ENCODE data around the gene ANKLE1. TPM values are rescaled to one million over a fixed set of nuclear protein-coding genes. Genes with fewer than 3 reads are reported as not detected.

Gene ANKLE1
- total RNA-seq, 1 donor from 2014 or later = 0.17 TPM

DNA sequence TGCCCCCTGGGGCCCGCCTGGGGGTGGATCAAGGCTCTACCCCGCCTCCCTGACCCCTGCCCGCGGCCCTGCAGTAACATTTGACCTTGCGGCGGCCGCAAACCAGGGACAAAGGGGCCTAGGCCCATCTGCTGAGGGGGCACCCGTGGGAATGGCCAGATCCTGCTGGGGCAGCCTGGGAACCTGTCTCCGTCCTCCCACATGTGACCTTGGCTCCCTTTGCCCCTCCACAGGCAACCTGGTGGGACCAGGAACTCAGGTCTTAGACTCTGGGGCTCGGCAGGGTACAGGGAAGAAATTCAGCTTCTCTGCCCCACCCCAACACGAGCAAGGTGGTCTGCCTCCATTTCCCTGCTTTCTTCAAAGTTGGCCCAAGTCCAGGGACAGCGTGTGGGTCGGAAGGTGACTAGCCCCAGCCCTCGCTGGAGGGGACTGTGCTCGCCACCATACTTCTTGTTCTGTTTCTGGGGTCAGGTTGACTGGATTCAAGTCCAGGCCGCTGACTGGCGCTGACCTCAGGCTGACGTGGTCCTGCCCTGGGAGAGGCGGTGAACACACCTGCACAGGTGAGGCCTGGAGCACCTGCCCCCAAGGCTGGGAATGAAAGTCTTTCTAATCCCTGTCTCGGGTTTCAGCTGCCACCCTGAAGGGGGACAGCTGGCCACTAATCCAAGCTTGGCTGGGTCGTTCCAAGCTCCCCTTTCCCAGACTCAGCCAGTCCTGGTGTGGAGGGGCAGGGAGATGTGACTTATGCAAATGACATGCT, 33.5 kb upstream of the ANKLE1 start:
- no peak for DNase-seq (ENCODE audit: low read depth)
- Histone ChIP-seq H3K4me3 (ENCODE audit: low read depth, low read length) (no peak overlapping the region), H3K27me3 (ENCODE audit: control insufficient read depth, insufficient read depth, low read length) (no peaks in the 10 kb centered on the region), H3K36me3 (ENCODE audit: control insufficient read depth, insufficient read depth, low read length) (no peaks in the 10 kb centered on the region)
- TF ChIP-seq CTCF (IDR thresholded peaks at IDR 0.05; ENCODE audit: insufficient read depth, low read length, poor library complexity, severe bottlenecking) = no peak

DNA sequence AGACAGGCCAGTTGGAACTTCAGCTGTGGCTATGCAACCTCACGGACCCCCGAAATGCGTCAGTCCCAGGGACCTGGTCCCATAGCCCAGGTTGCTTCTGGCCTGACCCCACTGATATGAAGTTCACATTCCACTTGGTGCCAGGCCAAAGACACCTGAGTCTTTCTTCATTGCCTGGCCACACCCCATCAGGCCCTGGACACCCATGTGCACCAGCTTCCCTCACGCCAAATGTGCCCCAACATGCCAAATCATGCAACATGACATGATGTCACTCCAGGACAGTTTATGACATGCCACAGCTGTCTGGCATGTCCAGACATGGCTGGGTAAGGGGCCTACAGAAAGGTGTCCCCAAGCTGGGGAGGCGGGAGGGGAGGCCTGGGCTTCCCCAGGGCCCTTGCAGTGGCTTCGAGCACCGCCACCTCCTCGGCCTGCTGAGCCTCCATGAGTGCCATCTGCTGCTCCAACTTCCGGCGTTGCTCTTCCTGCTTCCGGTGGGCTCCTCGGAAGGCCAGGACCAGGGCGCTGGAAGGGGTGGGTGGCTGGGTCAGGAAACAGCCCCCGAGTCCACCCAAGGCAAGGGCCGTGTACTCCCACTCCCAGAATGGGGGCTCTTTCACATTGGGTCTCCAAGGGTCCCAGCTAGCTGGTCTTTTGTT, 31.7 kb upstream of the ANKLE1 start:
- TF ChIP-seq CTCF (IDR thresholded peaks at IDR 0.05; ENCODE audit: insufficient read depth, low read length, poor library complexity, severe bottlenecking) = no peak
- H3K4me3 ChIP-seq (ENCODE audit: low read depth, low read length) = no peak overlapping the region
- no peaks in the 10 kb centered on the region for H3K27me3 ChIP-seq (ENCODE audit: control insufficient read depth, insufficient read depth, low read length)
- H3K36me3 ChIP-seq (ENCODE audit: control insufficient read depth, insufficient read depth, low read length) = no peaks in the 10 kb centered on the region
- DNase-seq (ENCODE audit: low read depth) = no peak

DNA sequence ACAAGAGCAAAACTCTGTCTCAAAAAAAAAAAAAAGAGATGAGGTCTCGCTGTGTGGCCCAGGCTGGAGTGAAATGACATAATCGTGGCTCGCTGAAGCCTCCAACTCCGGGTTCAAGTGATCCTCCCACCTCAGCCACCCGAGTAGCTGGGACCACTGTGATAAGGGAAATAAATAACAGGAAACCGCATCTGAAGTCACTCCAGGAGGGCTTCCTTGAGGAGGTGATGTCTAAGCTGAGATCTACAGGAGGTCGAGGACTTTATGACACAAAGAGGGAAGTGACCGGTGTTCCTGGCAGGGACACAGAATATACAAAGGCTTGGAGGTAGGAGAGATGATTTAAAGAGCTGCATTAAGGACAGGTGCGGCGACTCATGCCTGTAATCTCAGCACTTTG, 27.1 kb upstream of the ANKLE1 start:
- Histone ChIP-seq H3K36me3 (ENCODE audit: control insufficient read depth, insufficient read depth, low read length) (no peaks in the 10 kb centered on the region), H3K27me3 (ENCODE audit: control insufficient read depth, insufficient read depth, low read length) (no peaks in the 10 kb centered on the region), H3K4me3 (ENCODE audit: low read depth, low read length) (no peak overlapping the region)
- no peak for TF ChIP-seq CTCF (IDR thresholded peaks at IDR 0.05; ENCODE audit: insufficient read depth, low read length, poor library complexity, severe bottlenecking)
- no peak for DNase-seq (ENCODE audit: low read depth)

- no peaks in the 10 kb centered on the region for H3K27me3 ChIP-seq (ENCODE audit: control insufficient read depth, insufficient read depth, low read length)
- TF ChIP-seq CTCF (IDR thresholded peaks at IDR 0.05; ENCODE audit: insufficient read depth, low read length, poor library complexity, severe bottlenecking) = no peak
- H3K36me3 ChIP-seq (ENCODE audit: control insufficient read depth, insufficient read depth, low read length) = no peaks in the 10 kb centered on the region
- no peak overlapping the region for H3K4me3 ChIP-seq (ENCODE audit: low read depth, low read length)
- no peak for DNase-seq (ENCODE audit: low read depth)
These were observed 26.5 kb upstream of the ANKLE1 start for GRCh38 chr19:17255150-17255621.

DNA sequence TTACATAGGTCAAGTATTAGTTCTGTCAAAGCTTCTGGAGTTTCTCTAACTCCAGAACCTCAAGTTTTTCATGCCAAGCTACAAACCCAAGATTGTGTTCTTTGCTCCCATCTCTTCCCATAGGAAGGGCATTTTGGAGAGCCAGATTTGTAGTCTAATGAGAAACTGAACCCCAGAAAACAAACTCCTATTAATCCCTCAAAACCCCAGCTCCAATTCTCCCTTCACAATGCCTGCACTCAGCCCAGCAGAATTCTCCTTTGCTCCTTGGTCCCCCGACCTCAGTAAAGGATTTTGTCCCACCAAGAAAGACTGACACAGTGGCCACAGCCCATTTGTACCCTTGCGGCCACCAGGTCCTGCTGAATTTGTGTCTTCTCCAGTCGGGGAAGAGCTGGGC, 25.6 kb upstream of the ANKLE1 start:
- DNase-seq (ENCODE audit: low read depth) = no peak
- H3K4me3 ChIP-seq (ENCODE audit: low read depth, low read length) = no peak overlapping the region
- no peak for TF ChIP-seq CTCF (IDR thresholded peaks at IDR 0.05; ENCODE audit: insufficient read depth, low read length, poor library complexity, severe bottlenecking)
- H3K27me3 ChIP-seq (ENCODE audit: control insufficient read depth, insufficient read depth, low read length) = no peaks in the 10 kb centered on the region
- H3K36me3 ChIP-seq (ENCODE audit: control insufficient read depth, insufficient read depth, low read length) = no peaks in the 10 kb centered on the region
